ENCODE data around the gene GEMIN7.

The GEMIN7 gene

DNA sequence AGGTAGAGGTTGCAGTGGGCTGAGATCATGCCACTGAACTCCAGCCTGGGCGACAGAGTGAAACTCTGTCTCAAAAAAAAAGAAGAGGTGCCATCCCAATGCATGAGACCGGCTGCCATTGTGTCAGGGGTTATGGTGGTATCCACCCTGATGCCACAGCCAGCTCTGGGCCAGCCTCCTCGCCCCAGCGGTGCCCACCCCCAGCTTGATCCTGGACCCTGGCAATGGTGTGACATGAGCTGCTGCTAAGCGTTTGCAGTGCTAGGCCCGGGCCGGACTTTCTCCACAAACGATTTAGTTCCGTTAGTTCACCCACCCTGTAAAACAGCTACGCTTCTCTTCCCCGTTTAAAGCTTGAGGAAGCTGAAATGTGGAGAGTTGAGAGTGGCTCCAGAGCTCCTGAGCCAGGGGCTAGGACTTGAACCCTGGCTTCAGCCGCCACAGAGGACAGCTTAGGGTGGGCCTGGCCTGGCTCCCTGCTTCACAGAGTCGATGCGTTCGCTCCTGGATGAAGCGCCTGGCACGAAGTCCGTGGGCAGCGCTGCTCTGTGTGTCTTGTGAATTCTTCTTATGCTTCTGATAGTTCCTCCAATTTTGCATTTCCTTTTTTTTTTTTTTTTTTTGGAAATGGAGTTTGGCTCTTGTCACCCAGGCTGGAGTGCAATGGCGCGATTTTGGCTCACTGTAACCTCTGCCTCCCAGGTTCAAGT is 56.3 kb downstream of the GEMIN7 start:
- Histone ChIP-seq H3K9me3 (ENCODE audit: insufficient read depth, low read length) (no peaks in the 10 kb centered on the region), H3K27ac (ENCODE audit: low read length) (no peak overlapping the region), H3K9ac (ENCODE audit: low read length) (no peak overlapping the region), H3K36me3 (replicated peaks; ENCODE audit: low read depth, low read length) (peaks cover 2% of the 10 kb centered on the region), H3K4me2 (ENCODE audit: low read length) (no peak overlapping the region), H3K4me3 (ENCODE audit: low read length) (no peak overlapping the region), H4K20me1 (ENCODE audit: insufficient read depth, low read length) (no peaks in the 10 kb centered on the region), H3K79me2 (ENCODE audit: low read length) (peaks cover 16% of the 10 kb centered on the region), H3K4me1 (ENCODE audit: low read length) (peaks cover 28% of the 10 kb centered on the region), H2AFZ (ENCODE audit: low read depth, low read length) (no peak overlapping the region), H3K27me3 (ENCODE audit: low read depth, low read length) (no peaks in the 10 kb centered on the region)
- TF ChIP-seq, protein P1, sequence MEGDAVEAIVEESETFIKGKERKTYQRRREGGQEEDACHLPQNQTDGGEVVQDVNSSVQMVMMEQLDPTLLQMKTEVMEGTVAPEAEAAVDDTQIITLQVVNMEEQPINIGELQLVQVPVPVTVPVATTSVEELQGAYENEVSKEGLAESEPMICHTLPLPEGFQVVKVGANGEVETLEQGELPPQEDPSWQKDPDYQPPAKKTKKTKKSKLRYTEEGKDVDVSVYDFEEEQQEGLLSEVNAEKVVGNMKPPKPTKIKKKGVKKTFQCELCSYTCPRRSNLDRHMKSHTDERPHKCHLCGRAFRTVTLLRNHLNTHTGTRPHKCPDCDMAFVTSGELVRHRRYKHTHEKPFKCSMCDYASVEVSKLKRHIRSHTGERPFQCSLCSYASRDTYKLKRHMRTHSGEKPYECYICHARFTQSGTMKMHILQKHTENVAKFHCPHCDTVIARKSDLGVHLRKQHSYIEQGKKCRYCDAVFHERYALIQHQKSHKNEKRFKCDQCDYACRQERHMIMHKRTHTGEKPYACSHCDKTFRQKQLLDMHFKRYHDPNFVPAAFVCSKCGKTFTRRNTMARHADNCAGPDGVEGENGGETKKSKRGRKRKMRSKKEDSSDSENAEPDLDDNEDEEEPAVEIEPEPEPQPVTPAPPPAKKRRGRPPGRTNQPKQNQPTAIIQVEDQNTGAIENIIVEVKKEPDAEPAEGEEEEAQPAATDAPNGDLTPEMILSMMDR (IDR thresholded peaks at IDR 0.05; ENCODE audit: low read depth, low read length), result no peak
- no peak for TF ChIP-seq EZH2phosphoT487 (IDR thresholded peaks at IDR 0.05; ENCODE audit: low read depth)

DNA sequence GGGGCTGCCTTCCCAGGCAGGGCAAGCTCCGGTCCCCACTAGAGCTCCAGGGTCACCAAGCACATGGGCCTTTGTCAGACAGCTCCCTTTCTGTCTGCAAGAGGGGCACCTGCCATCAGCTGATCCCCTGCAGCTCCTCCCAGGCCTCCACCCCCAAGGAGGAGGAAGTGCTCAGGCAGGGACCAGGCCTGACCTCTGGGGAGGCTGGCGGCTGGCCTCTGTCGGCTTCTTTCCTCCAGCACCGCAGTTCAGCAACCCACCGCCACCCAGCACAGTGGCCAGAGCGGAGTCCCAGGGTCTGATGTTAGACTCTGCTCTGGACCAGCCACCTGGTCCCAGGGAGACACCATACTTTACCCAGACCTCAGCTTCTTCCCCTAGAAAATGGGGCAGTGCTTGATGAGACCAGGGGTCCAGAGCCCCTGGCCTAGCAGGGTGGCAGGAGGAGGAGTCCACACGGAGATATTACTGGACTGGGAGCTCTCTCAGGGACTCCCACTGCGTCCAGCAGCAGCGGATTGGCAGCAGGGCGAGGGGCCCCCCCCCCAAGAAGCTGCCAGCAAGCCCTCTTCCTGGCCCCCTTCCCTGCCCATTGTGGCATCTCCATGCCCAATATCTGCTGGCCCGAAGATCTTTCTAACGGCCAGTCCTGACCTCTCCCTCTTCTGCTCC is 57.6 kb downstream of the GEMIN7 start:
- peaks cover 2% of the 10 kb centered on the region for H3K36me3 ChIP-seq (replicated peaks; ENCODE audit: low read depth, low read length)
- peaks cover 16% of the 10 kb centered on the region for H3K79me2 ChIP-seq (ENCODE audit: low read length)
- H3K9ac ChIP-seq (ENCODE audit: low read length), result peak overlapping the region; percentile 86
- H2AFZ ChIP-seq (ENCODE audit: low read depth, low read length), result no peak overlapping the region
- TF ChIP-seq EZH2phosphoT487 (IDR thresholded peaks at IDR 0.05; ENCODE audit: low read depth), result no peak
- TF ChIP-seq, protein P1 (IDR thresholded peaks at IDR 0.05; ENCODE audit: low read depth, low read length), result no peak
- peak overlapping the region; percentile 95 for H3K4me2 ChIP-seq (ENCODE audit: low read length)
- H3K4me3 ChIP-seq (ENCODE audit: low read length), result peak overlapping the region; percentile 72
- H3K4me1 ChIP-seq (ENCODE audit: low read length), result peaks cover 28% of the 10 kb centered on the region
- peak overlapping the region; percentile 89 for H3K27ac ChIP-seq (ENCODE audit: low read length)
- no peaks in the 10 kb centered on the region for H3K27me3 ChIP-seq (ENCODE audit: low read depth, low read length)
- no peaks in the 10 kb centered on the region for H4K20me1 ChIP-seq (ENCODE audit: insufficient read depth, low read length)
- H3K9me3 ChIP-seq (ENCODE audit: insufficient read depth, low read length), result no peaks in the 10 kb centered on the region

DNA sequence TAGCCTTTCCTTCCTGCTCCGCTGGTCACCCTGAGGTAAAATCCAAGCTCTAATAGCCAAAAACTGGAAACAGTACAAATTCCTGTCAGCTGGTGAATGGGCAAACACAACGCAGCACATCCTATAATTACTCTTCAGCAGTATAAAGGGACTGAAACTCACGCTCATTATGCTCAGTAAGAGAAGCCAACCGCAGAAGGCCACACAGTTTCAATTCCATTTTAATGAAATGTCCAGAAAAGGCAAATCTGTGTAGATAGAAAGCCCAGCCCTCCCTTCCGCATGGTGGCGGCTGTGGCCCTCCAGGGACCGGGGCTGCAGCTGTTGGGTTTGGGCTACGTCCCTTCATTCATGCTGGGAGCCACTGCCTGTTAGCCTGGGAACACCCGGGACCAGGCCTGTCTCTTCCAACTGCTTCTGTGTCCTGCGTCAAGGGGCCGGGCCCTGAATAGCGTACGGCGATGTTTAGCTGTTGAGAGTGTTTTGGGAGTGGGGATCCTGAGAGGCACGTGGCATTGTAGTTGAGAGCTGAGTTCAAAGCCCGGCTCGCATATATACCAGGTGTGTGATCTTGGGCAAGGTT is 58.2 kb downstream of the GEMIN7 start:
- H3K79me2 ChIP-seq (ENCODE audit: low read length), result peaks cover 16% of the 10 kb centered on the region

More for the DNA sequence above, 58.2 kb downstream of the GEMIN7 start:
- H3K27ac ChIP-seq (ENCODE audit: low read length), result peak overlapping the region; percentile 89
- H3K27me3 ChIP-seq (ENCODE audit: low read depth, low read length), result no peaks in the 10 kb centered on the region
- peaks cover 2% of the 10 kb centered on the region for H3K36me3 ChIP-seq (replicated peaks; ENCODE audit: low read depth, low read length)
- peaks cover 28% of the 10 kb centered on the region for H3K4me1 ChIP-seq (ENCODE audit: low read length)
- H3K9ac ChIP-seq (ENCODE audit: low read length), result peak overlapping the region; percentile 86
- H3K4me2 ChIP-seq (ENCODE audit: low read length), result peak overlapping the region; percentile 95
- H3K9me3 ChIP-seq (ENCODE audit: insufficient read depth, low read length), result no peaks in the 10 kb centered on the region
- TF ChIP-seq, protein P1 (IDR thresholded peaks at IDR 0.05; ENCODE audit: low read depth, low read length), result no peak; the same call in 1 of the 2 replicates
- no peak for TF ChIP-seq EZH2phosphoT487 (IDR thresholded peaks at IDR 0.05; ENCODE audit: low read depth)
- no peaks in the 10 kb centered on the region for H4K20me1 ChIP-seq (ENCODE audit: insufficient read depth, low read length)
- peak overlapping the region; percentile 72 for H3K4me3 ChIP-seq (ENCODE audit: low read length)
- no peak overlapping the region; the same call in 1 of the 2 replicates for H2AFZ ChIP-seq (ENCODE audit: low read depth, low read length)
